ENCODE measurements around the gene GALNT18. TPM values are rescaled to one million over a fixed set of nuclear protein-coding genes. Genes with fewer than 3 reads are reported as not detected.

The GALNT18 gene
- total RNA-seq, 8 experiments from 2014 or later: 5.3 to 13.2 (median 8.2) TPM

DNA sequence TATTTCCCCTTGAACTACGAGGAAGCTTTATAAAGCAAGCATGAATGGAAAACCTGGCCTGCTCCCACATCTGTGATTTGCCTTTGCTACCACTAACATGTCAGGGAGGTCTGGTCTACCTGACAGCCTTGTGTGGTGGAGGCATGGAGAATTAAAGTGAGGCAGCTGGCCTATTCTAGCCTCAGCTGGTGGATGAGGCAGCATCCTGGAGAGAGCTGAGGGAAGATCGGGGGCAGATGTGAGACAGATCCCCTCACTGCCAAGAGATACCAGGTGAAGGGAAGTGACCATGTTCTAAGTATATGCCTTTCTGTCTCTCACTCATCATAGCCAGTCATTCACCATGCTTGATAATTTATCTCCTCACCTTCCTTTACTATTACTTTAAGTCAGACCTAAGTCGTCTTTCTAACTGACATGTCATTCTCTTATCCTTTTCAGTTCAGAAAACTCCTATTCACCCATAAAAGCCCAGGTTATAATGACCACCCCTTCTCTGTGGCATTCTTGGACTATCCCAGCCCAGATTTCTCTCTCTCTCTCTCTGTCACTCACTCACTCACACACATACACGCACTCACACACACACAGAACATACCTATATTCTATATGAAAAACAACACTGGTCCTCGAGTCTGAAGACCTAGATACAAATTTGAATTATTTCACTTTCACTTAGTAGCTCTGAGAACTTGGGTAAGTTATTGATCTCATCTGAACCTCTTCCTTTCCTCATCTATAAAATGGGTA, 359.5 kb downstream of the GALNT18 start:
- H3K4me3 ChIP-seq: no peak overlapping the region
- H3K27ac ChIP-seq: no peak overlapping the region
- in situ Hi-C loops (cut with MboI; ENCODE audit: low pct_unique_long_range_greater_than_20kb in 2 of 9, low sequenced_read_pairs in 9 of 9, unreplicated experiment in 9 of 9): loop anchor here in 3 of 9 experiments (25.0 kb wide), 1 partner anchor 225 kb away; no protein-coding TSS in a partner anchor
- WGBS, 10 experiments: 60 to 100% (median 79%) methylated on average over 1 to 4 of the region's 5 CpGs; no CpG with 5 or more reads in 2 of the 10 experiments
- H3K4me1 ChIP-seq (replicated peaks in 1 of 2): peaks cover 3 to 9% of the 10 kb centered on the region in 2 donors
- no peak for ATAC-seq (replicated peaks in 6 of 8)

DNA sequence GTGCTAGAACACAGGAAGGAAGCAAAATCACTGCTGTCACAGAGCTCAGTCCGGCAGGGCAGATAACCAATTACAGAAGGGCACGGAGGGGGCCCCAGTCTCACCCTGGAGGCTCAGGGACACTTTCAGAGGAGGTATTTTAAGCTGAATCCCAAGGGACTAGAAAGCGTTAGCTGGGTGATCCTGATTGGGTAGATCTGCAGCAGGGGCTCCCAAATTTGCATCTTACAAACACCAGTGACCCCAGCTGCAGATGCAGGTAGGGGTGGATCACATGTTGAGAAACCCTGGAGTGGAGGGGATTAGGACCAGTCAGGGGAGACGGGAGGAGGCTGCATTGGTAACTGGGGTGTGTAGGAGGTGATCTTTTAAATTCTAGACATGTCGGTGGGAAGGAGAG, 360.2 kb downstream of the GALNT18 start:
- no peak for ATAC-seq (replicated peaks in 6 of 8)
- 60 to 83% (median 72%) methylated on average over 1 to 4 of the region's 5 CpGs; no CpG with 5 or more reads in 5 of the 10 experiments for WGBS, 10 experiments
- Histone ChIP-seq H3K27ac (peak overlapping the region in 1 of 2 donors; percentile 11), H3K4me3 (no peak overlapping the region), H3K4me1 (replicated peaks in 1 of 2) (peaks cover 3 to 9% of the 10 kb centered on the region in 2 donors)
- in situ Hi-C loops (cut with MboI; ENCODE audit: low pct_unique_long_range_greater_than_20kb in 2 of 9, low sequenced_read_pairs in 9 of 9, unreplicated experiment in 9 of 9): loop anchor here in 3 of 9 experiments (25.0 kb wide), 1 partner anchor 224 kb away; no protein-coding TSS in a partner anchor

- in situ Hi-C loops (cut with MboI; ENCODE audit: low pct_unique_long_range_greater_than_20kb in 2 of 9, low sequenced_read_pairs in 9 of 9, unreplicated experiment in 9 of 9): loop anchor here in 3 of 9 experiments (25.0 kb wide), 1 partner anchor 224 kb away; no protein-coding TSS in a partner anchor
- 0 to 94% (median 68%) methylated on average over 1 to 3 of the region's 4 CpGs; no CpG with 5 or more reads in 5 of the 10 experiments for WGBS, 10 experiments
- Histone ChIP-seq H3K27ac (no peak overlapping the region), H3K4me1 (replicated peaks in 1 of 2) (peaks cover 3 to 6% of the 10 kb centered on the region in 2 donors), H3K4me3 (no peak overlapping the region)
- peak in 6 of 8 experiments; percentile 40 to 99 (median 90) for ATAC-seq (replicated peaks in 6 of 8)
These were observed 360.9 kb downstream of the GALNT18 start for GRCh38 chr11:11260903-11261302.

DNA sequence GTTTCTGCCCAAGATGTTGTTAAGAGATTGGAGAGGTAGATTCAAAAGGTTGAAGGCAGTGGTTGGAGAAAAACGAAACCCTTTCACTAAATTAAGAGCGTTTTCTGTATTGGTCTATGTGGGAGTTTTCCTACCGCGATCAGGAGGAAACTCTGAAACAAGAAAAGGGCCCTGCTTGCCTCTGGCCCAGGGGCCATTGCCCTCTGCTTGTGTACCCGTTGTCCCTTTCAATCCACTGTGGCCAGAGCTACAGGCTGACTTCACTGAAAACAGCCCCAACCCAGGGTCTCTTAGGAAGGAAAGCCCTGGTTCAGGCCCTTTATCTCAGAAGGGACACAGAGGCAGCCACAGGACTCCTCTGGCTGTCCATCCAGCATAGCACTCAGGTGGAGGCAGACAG, 367.8 kb downstream of the GALNT18 start:
- Histone ChIP-seq H3K27ac (no peak overlapping the region), H3K4me3 (no peak overlapping the region), H3K4me1 (replicated peaks in 1 of 2) (peaks cover 5 to 7% of the 10 kb centered on the region in 2 donors)
- ATAC-seq (replicated peaks in 6 of 8): no peak
- in situ Hi-C loops (cut with MboI; ENCODE audit: low pct_unique_long_range_greater_than_20kb in 2 of 9, low sequenced_read_pairs in 9 of 9, unreplicated experiment in 9 of 9): loop anchor here in 3 of 9 experiments (25.0 kb wide), 1 partner anchor 217 kb away; no protein-coding TSS in a partner anchor
- WGBS, 10 experiments: 50 to 78% (median 62%) methylated on average over 1 to 4 of the region's 5 CpGs; no CpG with 5 or more reads in 6 of the 10 experiments

DNA sequence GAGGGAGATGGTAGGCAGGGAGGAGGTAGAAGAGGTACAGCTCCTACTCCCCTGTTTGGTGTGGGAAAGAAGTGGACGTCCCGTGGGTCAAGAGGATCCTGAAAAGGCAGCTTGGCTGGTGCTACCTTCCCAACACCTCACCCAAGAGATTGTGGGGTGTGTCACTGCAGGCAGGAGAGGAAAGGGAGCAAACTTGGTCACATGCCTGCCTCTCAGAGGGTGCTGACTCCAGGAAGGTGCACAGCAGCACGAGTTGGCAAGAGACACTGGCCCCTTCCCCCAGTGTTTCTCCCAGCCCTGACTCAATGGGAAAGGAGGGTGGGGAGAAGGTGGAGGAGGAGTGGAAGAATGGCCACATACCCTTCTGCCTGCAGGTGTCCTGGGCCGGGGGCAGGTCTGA, 368.3 kb downstream of the GALNT18 start:
- ATAC-seq (replicated peaks in 6 of 8): no peak
- H3K27ac ChIP-seq: no peak overlapping the region
- no peak overlapping the region for H3K4me3 ChIP-seq
- in situ Hi-C loops (cut with MboI; ENCODE audit: low pct_unique_long_range_greater_than_20kb in 2 of 9, low sequenced_read_pairs in 9 of 9, unreplicated experiment in 9 of 9): loop anchor here in 3 of 9 experiments (25.0 kb wide), 1 partner anchor 216 kb away; no protein-coding TSS in a partner anchor
- WGBS, 10 experiments: 40 to 80% (median 47%) methylated on average over 1 to 4 of the region's 4 CpGs; no CpG with 5 or more reads in 4 of the 10 experiments
- peaks cover 5 to 7% of the 10 kb centered on the region in 2 donors for H3K4me1 ChIP-seq (replicated peaks in 1 of 2)

- H3K27ac ChIP-seq: no peak overlapping the region
- in situ Hi-C loops (cut with MboI; ENCODE audit: low pct_unique_long_range_greater_than_20kb in 2 of 9, low sequenced_read_pairs in 9 of 9, unreplicated experiment in 9 of 9): loop anchor here in 3 of 9 experiments (25.0 kb wide), 1 partner anchor 215 kb away; no protein-coding TSS in a partner anchor
- H3K4me3 ChIP-seq: no peak overlapping the region
- ATAC-seq (replicated peaks in 6 of 8): no peak
- 0 to 83% (median 62%) methylated on average over 1 to 5 of the region's 6 CpGs; no CpG with 5 or more reads in 4 of the 10 experiments for WGBS, 10 experiments
- H3K4me1 ChIP-seq (replicated peaks in 1 of 2): peaks cover 5 to 7% of the 10 kb centered on the region in 2 donors
These were observed 369.4 kb downstream of the GALNT18 start for GRCh38 chr11:11252403-11252802.

GRCh38 chr11:11251394-11251970, 370.3 kb downstream of the GALNT18 start:
- ATAC-seq (replicated peaks in 6 of 8): no peak
- H3K4me1 ChIP-seq (replicated peaks in 1 of 2): peaks cover 5 to 7% of the 10 kb centered on the region in 2 donors
- in situ Hi-C loops (cut with MboI; ENCODE audit: low pct_unique_long_range_greater_than_20kb in 2 of 9, low sequenced_read_pairs in 9 of 9, unreplicated experiment in 9 of 9): loop anchor here in 3 of 9 experiments (25.0 kb wide), 1 partner anchor 214 kb away; no protein-coding TSS in a partner anchor
- WGBS, 10 experiments: 0 to 100% (median 76%) methylated on average over 1 to 4 of the region's 4 CpGs; no CpG with 5 or more reads in 2 of the 10 experiments
- no peak overlapping the region for H3K4me3 ChIP-seq
- H3K27ac ChIP-seq: no peak overlapping the region

- WGBS, 10 experiments: 30 to 58% (median 45%) methylated on average over 1 to 2 of the region's 2 CpGs; no CpG with 5 or more reads in 4 of the 10 experiments
- in situ Hi-C loops (cut with MboI; ENCODE audit: low pct_unique_long_range_greater_than_20kb in 2 of 9, low sequenced_read_pairs in 9 of 9, unreplicated experiment in 9 of 9): loop anchor here in 3 of 9 experiments (25.0 kb wide), 1 partner anchor 213 kb away; no protein-coding TSS in a partner anchor
- peaks cover 5 to 7% of the 10 kb centered on the region in 2 donors for H3K4me1 ChIP-seq (replicated peaks in 1 of 2)
- no peak overlapping the region for H3K4me3 ChIP-seq
- no peak overlapping the region for H3K27ac ChIP-seq
- peak in 7 of 8 experiments; percentile 27 to 97 (median 74) for ATAC-seq (replicated peaks in 6 of 8)
These were observed 371.3 kb downstream of the GALNT18 start for GRCh38 chr11:11250470-11250869.

DNA sequence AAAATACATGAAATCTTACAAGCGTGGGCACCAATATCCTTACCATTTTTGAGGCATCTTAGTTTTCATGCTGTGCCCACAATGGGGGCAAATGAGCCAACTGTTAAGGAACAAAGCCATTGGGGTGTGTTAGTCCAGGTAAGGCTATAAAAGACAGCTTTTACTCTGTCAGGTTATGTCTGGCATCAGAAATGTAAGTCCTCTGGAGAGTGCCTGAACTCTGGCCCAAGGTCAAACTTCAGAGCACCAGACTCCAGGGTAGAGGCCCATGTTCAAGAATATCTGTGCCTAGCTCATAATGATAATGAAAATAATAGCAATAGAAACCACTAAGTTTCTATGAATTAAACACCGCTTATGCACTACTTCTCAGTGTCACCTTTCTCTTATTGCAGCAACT, 374.2 kb downstream of the GALNT18 start:
- WGBS, 10 experiments: 30 to 100% (median 80%) methylated on average over 1 to 2 of the region's 2 CpGs; no CpG with 5 or more reads in 1 of the 10 experiments
- Histone ChIP-seq H3K4me3 (no peak overlapping the region), H3K4me1 (replicated peaks in 1 of 2) (peaks cover 17 to 28% of the 10 kb centered on the region in 2 donors), H3K27ac (no peak overlapping the region)
- ATAC-seq (replicated peaks in 6 of 8): no peak
- in situ Hi-C loops (cut with MboI; ENCODE audit: low pct_unique_long_range_greater_than_20kb in 2 of 9, low sequenced_read_pairs in 9 of 9, unreplicated experiment in 9 of 9): no loop called here

GRCh38 chr11:11247086-11247485, 374.7 kb downstream of the GALNT18 start:
- ATAC-seq (replicated peaks in 6 of 8): no peak
- in situ Hi-C loops (cut with MboI; ENCODE audit: low pct_unique_long_range_greater_than_20kb in 2 of 9, low sequenced_read_pairs in 9 of 9, unreplicated experiment in 9 of 9): no loop called here
- no peak overlapping the region for H3K4me3 ChIP-seq
- H3K27ac ChIP-seq: no peak overlapping the region
- no CpG with 5 or more reads among the region's 6 CpGs for WGBS, 10 experiments
- peaks cover 17 to 28% of the 10 kb centered on the region in 2 donors for H3K4me1 ChIP-seq (replicated peaks in 1 of 2)

DNA sequence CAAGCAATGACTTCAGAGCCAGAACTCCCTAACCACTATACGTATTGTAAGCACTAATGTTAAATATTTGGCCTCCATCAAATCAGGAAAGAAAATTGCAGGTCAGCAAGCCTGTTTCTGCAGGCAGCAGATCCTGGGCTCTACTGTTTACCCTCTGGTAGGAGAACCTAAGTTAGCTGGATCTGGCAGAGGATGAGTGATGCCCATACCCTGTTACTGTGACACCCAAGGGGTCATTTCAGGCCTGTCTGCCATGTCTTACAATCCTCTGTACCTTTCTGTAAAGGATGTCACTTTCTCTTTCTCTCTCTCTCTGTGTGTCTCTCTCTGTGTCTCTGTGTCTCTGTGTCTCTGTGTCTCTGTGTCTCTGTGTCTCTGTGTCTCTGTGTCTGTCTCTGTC, 375.6 kb downstream of the GALNT18 start:
- in situ Hi-C loops (cut with MboI; ENCODE audit: low pct_unique_long_range_greater_than_20kb in 2 of 9, low sequenced_read_pairs in 9 of 9, unreplicated experiment in 9 of 9): no loop called here
- H3K4me3 ChIP-seq: no peak overlapping the region
- no peak for ATAC-seq (replicated peaks in 6 of 8)
- no peak overlapping the region for H3K27ac ChIP-seq
- 60 to 100% (median 100%) methylated on average over 1 of the region's 1 CpG; no CpG with 5 or more reads in 5 of the 10 experiments for WGBS, 10 experiments
- H3K4me1 ChIP-seq (replicated peaks in 1 of 2): peaks cover 17 to 28% of the 10 kb centered on the region in 2 donors

GRCh38 chr11:11245453-11245852, 376.4 kb downstream of the GALNT18 start:
- no peak for ATAC-seq (replicated peaks in 6 of 8)
- in situ Hi-C loops (cut with MboI; ENCODE audit: low pct_unique_long_range_greater_than_20kb in 2 of 9, low sequenced_read_pairs in 9 of 9, unreplicated experiment in 9 of 9): no loop called here
- 49 to 100% (median 85%) methylated on average over 2 to 3 of the region's 3 CpGs; no CpG with 5 or more reads in 5 of the 10 experiments for WGBS, 10 experiments
- Histone ChIP-seq H3K27ac (no peak overlapping the region), H3K4me1 (replicated peaks in 1 of 2) (peaks cover 13 to 24% of the 10 kb centered on the region in 2 donors), H3K4me3 (no peak overlapping the region)
